BJ (cell line): ENCODE measurements around the gene PDE8B. TPM values are rescaled to one million over a fixed set of nuclear protein-coding genes. Genes with fewer than 3 reads are reported as not detected.

Source experiments
- CTCF ChIA-PET: fragments of 350-600 bp; formaldehyde crosslinking; extraction: SDS; loops from one replicate; lab custom pipeline; 2021; ENCODE audit warnings: antibody characterized with exemption, inconsistent platforms; lab: Yijun Ruan, JAX
- POLR2A ChIA-PET: fragments of 300-600 bp; sonication (Branson Sonifier 250); formaldehyde crosslinking; extraction: SDS; loops from one replicate; lab custom pipeline; 2021; ENCODE audit warnings: antibody characterized with exemption; lab: Charles Lee
- DNase-seq: peaks from one replicate; pipeline ENCODE4 v3.0.0-alpha.2; 2011; ENCODE audit warnings: low read depth
- H3K27me3 ChIP-seq: 2 replicates; pipeline ENCODE4 v1.6.0; 2011; ENCODE audit warnings: low read length; ENCODE audit not compliant: control insufficient read depth, insufficient read depth
- H3K36me3 ChIP-seq: 2 replicates; pipeline ENCODE4 v1.5.1; 2011; ENCODE audit warnings: low read length; ENCODE audit not compliant: control insufficient read depth, insufficient read depth
- H3K4me3 ChIP-seq: 2 replicates; pipeline ENCODE4 v1.5.1; 2011; ENCODE audit warnings: low read depth, mild to moderate bottlenecking, control low read depth, low read length
- CTCF ChIP-seq: IDR thresholded peaks from 2 replicates; pipeline ENCODE4 v1.5.1; 2011; ENCODE audit warnings: low read depth, mild to moderate bottlenecking, control low read depth, inconsistent platforms, low read length, moderate library complexity; ENCODE audit not compliant: insufficient read depth
- polyA plus RNA-seq: library from polyadenylated mRNA; depleted of rRNA; stranded (reverse); fragments of >200 nt; gene quantifications from 2 replicates; pipeline ENCODE4 v1.2.3, GENCODE V29; 2011

The PDE8B gene
- polyA plus RNA-seq, 1 experiment: 2.2 TPM

- no peak for TF ChIP-seq CTCF
- Histone ChIP-seq H3K27me3 (no peaks in the 10 kb centered on the region; the same call in none of the 2 replicates), H3K36me3 (no peaks in the 10 kb centered on the region), H3K4me3 (no peak overlapping the region)
- DNase-seq: no peak
- ChIA-PET POLR2A (interaction anchor here (0.5 kb wide), 1 partner anchor 100 kb away, joined by 3 read pairs; no protein-coding TSS in a partner anchor), CTCF (interaction anchor here (1.1 to 1.4 kb wide), 3 partner anchors 12 to 109 kb away, joined by 3 to 5 read pairs (median 3); no protein-coding TSS in a partner anchor)
Measured at GRCh38 chr5:77391240-77391765, 180.8 kb downstream of the PDE8B start.

GRCh38 chr5:77394064-77394715, 183.7 kb downstream of the PDE8B start:
- no peaks in the 10 kb centered on the region; the same call in 1 of the 2 replicates for H3K27me3 ChIP-seq
- ChIA-PET CTCF (no interaction called here), POLR2A (no interaction called here)
- no peaks in the 10 kb centered on the region for H3K36me3 ChIP-seq
- DNase-seq: no peak
- TF ChIP-seq CTCF: no peak
- no peak overlapping the region for H3K4me3 ChIP-seq

GRCh38 chr5:77396017-77396416, 185.5 kb downstream of the PDE8B start:
- POLR2A ChIA-PET: no interaction called here
- no peak for TF ChIP-seq CTCF
- H3K4me3 ChIP-seq: no peak overlapping the region
- no peaks in the 10 kb centered on the region for H3K36me3 ChIP-seq
- CTCF ChIA-PET: no interaction called here
- H3K27me3 ChIP-seq: no peaks in the 10 kb centered on the region
- DNase-seq: no peak

- Histone ChIP-seq H3K27me3 (no peaks in the 10 kb centered on the region), H3K4me3 (no peak overlapping the region), H3K36me3 (no peaks in the 10 kb centered on the region)
- ChIA-PET CTCF (interaction anchor here (0.6 to 1.1 kb wide), 4 partner anchors 17 to 142 kb away, joined by 3 to 6 read pairs (median 3); no protein-coding TSS in a partner anchor), POLR2A (no interaction called here)
- no peak for TF ChIP-seq CTCF
- DNase-seq: no peak
Measured at GRCh38 chr5:77397686-77398292, 187.3 kb downstream of the PDE8B start.

GRCh38 chr5:77398458-77398857, 188.0 kb downstream of the PDE8B start:
- H3K36me3 ChIP-seq: no peaks in the 10 kb centered on the region
- no peak for TF ChIP-seq CTCF
- DNase-seq: no peak
- CTCF ChIA-PET: interaction anchor here (0.6 kb wide), 3 partner anchors 19 to 141 kb away, joined by 3 to 6 read pairs (median 3); no protein-coding TSS in a partner anchor
- H3K4me3 ChIP-seq: no peak overlapping the region
- no peaks in the 10 kb centered on the region for H3K27me3 ChIP-seq
- POLR2A ChIA-PET: no interaction called here
